SK-N-MC (cell line): ENCODE measurements around the gene OR1D5.

Experiments
- DNase-seq: peaks from one replicate; pipeline ENCODE4 v3.0.0-alpha.2; 2011; ENCODE audit warnings: low read depth, low spot score
- H3K27ac ChIP-seq: fragments of 200-600 bp; sonication (generic); 2 replicates; pipeline ENCODE4 v1.5.1; 2016; ENCODE audit warnings: mixed run types
- H3K36me3 ChIP-seq: fragments of 200-600 bp; sonication (generic); 2 replicates; pipeline ENCODE4 v1.6.1; 2017; ENCODE audit warnings: antibody characterized with exemption, low read length, mixed read lengths; ENCODE audit not compliant: insufficient read depth
- H3K4me3 ChIP-seq: fragments of 200-600 bp; sonication (generic); 2 replicates; pipeline ENCODE4 v1.5.1; 2016
- H3K9ac ChIP-seq: fragments of 200-600 bp; sonication (generic); 2 replicates; pipeline ENCODE4 v1.8.0; 2017; ENCODE audit warnings: mixed run types, mixed read lengths; ENCODE audit not compliant: insufficient read length
- H3K9me3 ChIP-seq: fragments of 200-600 bp; sonication (generic); 2 replicates; pipeline ENCODE4 v1.6.1; 2017; ENCODE audit warnings: low read depth, mild to moderate bottlenecking, antibody characterized with exemption, low read length, moderate library complexity, mixed read lengths
- EZH2 ChIP-seq: fragments of 200-600 bp; sonication (generic); IDR thresholded peaks from one replicate; pipeline ENCODE4 v1.6.1; 2017; ENCODE audit warnings: antibody characterized with exemption
- FOXP2 ChIP-seq: optimal IDR thresholded peaks from 2 replicates; pipeline ENCODE3; 2011; ENCODE audit warnings: mild to moderate bottlenecking, moderate library complexity; ENCODE audit not compliant: insufficient read depth; ENCODE audit errors: extremely low read length, control extremely low read depth
- POLR2AphosphoS5 ChIP-seq: IDR thresholded peaks from 2 replicates; pipeline ENCODE4 v1.6.1; 2012; ENCODE audit warnings: mild to moderate bottlenecking, low read depth, low read length, borderline replicate concordance

The OR1D5 gene

GRCh38 chr17:3015890-3016289 lies 47.5 kb downstream of the OR1D5 start:
- TF ChIP-seq FOXP2 (no peak), EZH2 (no peak), POLR2AphosphoS5 (no peak)
- H3K4me3 ChIP-seq = no peak overlapping the region
- H3K9me3 ChIP-seq = no peaks in the 10 kb centered on the region
- no peaks in the 10 kb centered on the region for H3K36me3 ChIP-seq
- no peak for DNase-seq
- H3K9ac ChIP-seq = no peak overlapping the region
- H3K27ac ChIP-seq = no peak overlapping the region

GRCh38 chr17:3012926-3013581 lies 50.4 kb downstream of the OR1D5 start:
- DNase-seq = no peak
- Histone ChIP-seq H3K36me3 (no peaks in the 10 kb centered on the region), H3K27ac (no peak overlapping the region), H3K9me3 (no peaks in the 10 kb centered on the region), H3K4me3 (no peak overlapping the region), H3K9ac (no peak overlapping the region)
- TF ChIP-seq POLR2AphosphoS5 = no peak
- no peak for TF ChIP-seq FOXP2
- TF ChIP-seq EZH2 = no peak
